Stimulated activated memory B cell treated with anti-CD40 and anti-IgM and Interleukin-4, amounts not matched to agents 10 μg/mL and 1 μg/mL and 100 μg/mL, for 72 hours (primary cell): ENCODE data around the gene NBPF26.
"Not testable (repeated sequence)": the region's sequence is repeated elsewhere in the genome, so short reads cannot be mapped to it uniquely, and the experiment has no call there.

ENCODE experiments used
- ATAC-seq: fragments of 150-1000 bp; cut with Tn5 transposase; 2 replicates; pipeline ENCODE4 v1.10.0; 2021
- H3K27ac Mint-ChIP-seq: one replicate; pipeline ENCODE4 v1.8.0; 2022; ENCODE audit warnings: mild to moderate bottlenecking, mixed read lengths
- H3K27me3 Mint-ChIP-seq: one replicate; pipeline ENCODE4 v1.8.0; 2022; ENCODE audit warnings: mixed read lengths
- H3K36me3 Mint-ChIP-seq: one replicate; pipeline ENCODE4 v1.8.0; 2022; ENCODE audit warnings: mixed read lengths
- H3K4me1 Mint-ChIP-seq: one replicate; pipeline ENCODE4 v1.8.0; 2022; ENCODE audit warnings: mixed read lengths
- H3K4me3 Mint-ChIP-seq: one replicate; pipeline ENCODE4 v1.8.0; 2022; ENCODE audit warnings: mild to moderate bottlenecking, moderate library complexity, mixed read lengths
- H3K9me3 Mint-ChIP-seq: one replicate; pipeline ENCODE4 v1.8.0; 2022; ENCODE audit warnings: mixed read lengths

The NBPF26 gene

GRCh38 chr1:120723715-120724402 is at the start of gene NBPF26:
Gene NBPF26 (plus strand): TSS chr1:120723945.
- not testable (repeated sequence) for H3K27ac Mint-ChIP-seq, H3K27me3 Mint-ChIP-seq, H3K36me3 Mint-ChIP-seq, H3K9me3 Mint-ChIP-seq, H3K4me1 Mint-ChIP-seq
- ATAC-seq: peak; percentile 89
- H3K4me3 Mint-ChIP-seq: peak within 1 kb of the TSS; percentile 75

DNA sequence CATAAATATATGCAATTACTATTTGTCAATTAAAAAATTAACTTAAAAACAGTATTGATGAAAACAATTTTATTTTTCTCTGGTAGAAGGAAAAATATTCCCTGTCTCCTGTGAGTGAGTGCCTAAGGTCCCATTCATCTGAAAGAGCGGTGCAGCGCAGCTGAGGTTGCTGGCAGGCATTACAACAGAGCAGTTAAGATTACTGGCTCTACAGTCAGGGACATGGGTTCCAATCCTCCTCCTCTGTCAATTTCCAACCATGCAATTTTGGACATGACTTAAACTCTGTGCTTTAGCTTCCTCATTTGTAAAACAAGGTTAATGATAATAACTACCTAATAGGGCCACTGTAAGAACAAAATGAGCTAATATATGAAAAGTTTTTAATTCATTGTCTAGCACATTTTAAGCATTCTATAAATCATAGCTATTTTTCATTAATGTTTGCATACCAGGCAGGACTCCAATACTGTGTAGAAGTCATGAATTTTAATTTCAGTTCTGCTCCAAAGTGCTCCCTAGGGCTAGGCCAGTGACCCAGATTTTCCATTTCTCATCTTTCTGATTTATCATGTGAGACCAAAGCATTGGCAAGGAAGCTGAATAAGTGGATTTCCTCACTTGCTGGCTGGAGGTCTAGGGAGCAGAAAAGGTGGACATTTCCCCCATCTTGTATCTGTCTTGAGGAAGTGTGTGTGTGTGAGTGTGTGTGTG is 43.5 kb upstream of the NBPF26 start:
- not testable (repeated sequence) for ATAC-seq, H3K4me1 Mint-ChIP-seq, H3K9me3 Mint-ChIP-seq, H3K27ac Mint-ChIP-seq, H3K4me3 Mint-ChIP-seq, H3K27me3 Mint-ChIP-seq, H3K36me3 Mint-ChIP-seq

- H3K27ac Mint-ChIP-seq, ATAC-seq, H3K4me3 Mint-ChIP-seq, H3K9me3 Mint-ChIP-seq, H3K27me3 Mint-ChIP-seq, H3K36me3 Mint-ChIP-seq, H3K4me1 Mint-ChIP-seq: not testable (repeated sequence)
Observed at GRCh38 chr1:120680938-120681337, 42.8 kb upstream of the NBPF26 start.

- not testable (repeated sequence) for H3K4me3 Mint-ChIP-seq, H3K9me3 Mint-ChIP-seq, H3K27me3 Mint-ChIP-seq, H3K4me1 Mint-ChIP-seq, H3K27ac Mint-ChIP-seq, H3K36me3 Mint-ChIP-seq
- peak; percentile 72 for ATAC-seq
Observed at GRCh38 chr1:120684397-120684796, 39.3 kb upstream of the NBPF26 start.

DNA sequence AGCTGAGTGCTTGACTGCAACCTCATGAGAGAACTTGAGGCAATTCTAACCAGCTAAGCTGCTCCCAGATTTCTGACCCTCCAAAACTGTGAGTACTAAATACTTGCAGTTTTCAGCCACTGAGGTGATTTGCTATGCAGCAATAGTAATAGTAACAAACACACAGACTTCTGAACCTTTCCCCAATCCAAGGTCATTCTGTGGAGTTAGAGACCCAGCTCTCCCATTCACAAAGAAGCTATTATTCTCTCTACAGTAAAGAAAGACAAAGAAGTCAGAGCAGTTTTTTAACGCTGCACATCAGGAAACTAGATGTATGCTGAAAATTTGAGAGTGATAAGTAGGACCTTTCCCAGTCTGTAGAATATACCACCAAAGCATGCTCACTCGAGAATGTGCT is 38.1 kb upstream of the NBPF26 start:
- not testable (repeated sequence) for H3K27me3 Mint-ChIP-seq, H3K4me1 Mint-ChIP-seq, H3K4me3 Mint-ChIP-seq, ATAC-seq, H3K36me3 Mint-ChIP-seq, H3K9me3 Mint-ChIP-seq, H3K27ac Mint-ChIP-seq

GRCh38 chr1:120687250-120687649 is 36.5 kb upstream of the NBPF26 start:
- not testable (repeated sequence) for H3K9me3 Mint-ChIP-seq, H3K27ac Mint-ChIP-seq, H3K36me3 Mint-ChIP-seq, H3K4me1 Mint-ChIP-seq, ATAC-seq, H3K4me3 Mint-ChIP-seq, H3K27me3 Mint-ChIP-seq

GRCh38 chr1:120700807-120701562 is 22.8 kb upstream of the NBPF26 start:
- not testable (repeated sequence) for H3K4me1 Mint-ChIP-seq, H3K27ac Mint-ChIP-seq, H3K4me3 Mint-ChIP-seq, H3K9me3 Mint-ChIP-seq, ATAC-seq, H3K27me3 Mint-ChIP-seq, H3K36me3 Mint-ChIP-seq

GRCh38 chr1:120723358-120723714 is 409 bp upstream of the NBPF26 start:
- H3K36me3 Mint-ChIP-seq, ATAC-seq: not testable (repeated sequence)

DNA sequence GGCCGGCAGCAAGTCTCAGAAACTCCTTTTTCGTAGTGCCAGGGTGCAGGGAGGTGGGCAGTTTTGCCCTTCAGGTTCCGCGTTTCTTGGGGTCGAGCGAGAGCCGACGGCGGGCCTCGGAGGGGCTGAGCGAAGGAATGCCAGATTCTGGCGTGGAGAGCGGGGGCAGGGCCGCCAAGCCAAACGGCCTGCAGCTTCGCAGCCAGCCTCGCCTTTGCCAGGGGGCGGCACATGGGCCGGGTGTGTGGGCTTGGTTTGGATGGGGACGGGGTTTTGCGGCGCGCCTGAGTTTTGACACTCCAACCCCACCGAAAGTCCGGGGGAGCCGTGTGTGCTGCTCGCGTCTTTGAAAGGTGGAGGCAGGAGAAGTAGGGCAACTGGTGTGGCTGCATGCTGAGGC is 762 bp downstream of the NBPF26 start:
- not testable (repeated sequence) for H3K9me3 Mint-ChIP-seq, H3K27ac Mint-ChIP-seq
- peak overlapping the region; percentile 75 for H3K4me3 Mint-ChIP-seq

More at GRCh38 chr1:120723358-120723714, 409 bp upstream of the NBPF26 start:
- H3K27me3 Mint-ChIP-seq, H3K9me3 Mint-ChIP-seq, H3K4me1 Mint-ChIP-seq, H3K27ac Mint-ChIP-seq: not testable (repeated sequence)
- peak overlapping the region; percentile 75 for H3K4me3 Mint-ChIP-seq

GRCh38 chr1:120728811-120729210 is 5.1 kb downstream of the NBPF26 start:
- not testable (repeated sequence) for H3K27me3 Mint-ChIP-seq, H3K36me3 Mint-ChIP-seq, ATAC-seq, H3K9me3 Mint-ChIP-seq, H3K4me1 Mint-ChIP-seq, H3K4me3 Mint-ChIP-seq, H3K27ac Mint-ChIP-seq

More for the DNA sequence above, 762 bp downstream of the NBPF26 start:
- H3K36me3 Mint-ChIP-seq, H3K27me3 Mint-ChIP-seq, ATAC-seq, H3K4me1 Mint-ChIP-seq: not testable (repeated sequence)

- not testable (repeated sequence) for H3K9me3 Mint-ChIP-seq, ATAC-seq, H3K27me3 Mint-ChIP-seq, H3K4me3 Mint-ChIP-seq, H3K36me3 Mint-ChIP-seq, H3K27ac Mint-ChIP-seq, H3K4me1 Mint-ChIP-seq
Observed at GRCh38 chr1:120769090-120769489, 45.3 kb downstream of the NBPF26 start.

DNA sequence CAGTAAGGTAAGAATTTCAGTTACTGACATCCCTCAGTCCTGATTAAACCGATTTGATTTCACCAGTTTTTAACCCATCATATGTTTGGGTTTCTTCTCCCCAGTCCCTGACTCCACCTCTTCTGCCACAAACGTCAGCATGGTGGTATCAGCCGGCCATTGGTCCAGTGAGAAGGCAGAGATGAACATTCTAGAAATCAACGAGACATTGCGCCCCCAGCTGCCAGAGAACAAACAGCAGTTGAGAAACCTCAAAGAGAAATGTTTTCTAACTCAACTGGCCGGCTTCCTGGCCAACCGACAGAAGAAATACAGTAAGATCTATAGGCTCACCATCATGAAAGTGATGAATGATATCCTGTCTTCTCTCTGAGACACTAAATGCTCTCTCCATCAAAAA is 81.7 kb downstream of the NBPF26 start:
- not testable (repeated sequence) for ATAC-seq, H3K27me3 Mint-ChIP-seq, H3K27ac Mint-ChIP-seq, H3K4me1 Mint-ChIP-seq, H3K4me3 Mint-ChIP-seq, H3K9me3 Mint-ChIP-seq, H3K36me3 Mint-ChIP-seq

- not testable (repeated sequence) for H3K27ac Mint-ChIP-seq, H3K4me1 Mint-ChIP-seq, H3K9me3 Mint-ChIP-seq, H3K4me3 Mint-ChIP-seq, H3K27me3 Mint-ChIP-seq, H3K36me3 Mint-ChIP-seq, ATAC-seq
Observed at GRCh38 chr1:120811822-120812221, 88.1 kb downstream of the NBPF26 start.

DNA sequence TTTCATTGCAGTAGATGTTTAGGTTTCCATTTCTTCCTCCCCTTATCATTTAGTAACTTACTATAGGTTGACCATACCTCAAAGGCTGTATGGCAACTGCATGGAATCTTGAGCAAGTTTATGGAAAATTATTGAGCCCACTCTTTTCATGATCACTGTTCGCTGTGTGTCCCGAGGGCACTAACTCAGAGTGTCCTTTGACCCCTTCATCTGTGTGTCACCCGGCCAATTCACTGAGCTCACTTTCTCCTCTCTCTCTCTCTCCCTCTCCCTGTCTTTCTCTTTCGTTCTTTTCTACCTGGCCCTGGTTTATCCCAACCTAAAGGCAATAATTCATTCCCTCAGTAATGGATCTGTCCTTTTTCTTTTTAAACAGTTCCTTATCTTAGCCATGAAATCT is 101.3 kb downstream of the NBPF26 start:
- H3K27ac Mint-ChIP-seq, ATAC-seq, H3K36me3 Mint-ChIP-seq, H3K4me3 Mint-ChIP-seq, H3K27me3 Mint-ChIP-seq, H3K4me1 Mint-ChIP-seq, H3K9me3 Mint-ChIP-seq: not testable (repeated sequence)

DNA sequence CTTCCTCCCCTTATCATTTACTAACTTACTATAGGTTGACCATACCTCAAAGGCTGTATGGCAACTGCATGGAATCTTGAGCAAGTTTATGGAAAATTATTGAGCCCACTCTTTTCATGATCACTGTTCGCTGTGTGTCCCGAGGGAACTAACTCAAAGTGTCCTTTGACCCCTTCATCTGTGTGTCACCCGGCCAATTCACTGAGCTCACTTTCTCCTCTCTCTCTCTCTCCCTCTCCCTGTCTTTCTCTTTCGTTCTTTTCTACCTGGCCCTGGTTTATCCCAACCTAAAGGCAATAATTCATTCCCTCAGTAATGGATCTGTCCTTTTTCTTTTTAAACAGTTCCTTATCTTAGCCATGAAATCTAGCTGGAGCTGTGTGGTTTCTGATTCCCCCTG is 102.9 kb downstream of the NBPF26 start:
- H3K4me3 Mint-ChIP-seq, H3K27me3 Mint-ChIP-seq, H3K36me3 Mint-ChIP-seq, H3K9me3 Mint-ChIP-seq, ATAC-seq, H3K27ac Mint-ChIP-seq, H3K4me1 Mint-ChIP-seq: not testable (repeated sequence)
